OCI-LY3 (cell line): ENCODE measurements around the gene TCERG1L.

Source experiments
- EZH2phosphoT487 ChIP-seq: fragments of 200-600 bp; shearing (Covaris generic); IDR thresholded peaks from 2 replicates; pipeline ENCODE4 v1.6.1; 2018; ENCODE audit warnings: antibody characterized with exemption, mixed run types, low read depth
- TF ChIP-seq, protein P1 (sequence below): fragments of 200-600, 300-600 bp; sonication (generic); IDR thresholded peaks from 2 replicates; pipeline ENCODE4 v1.5.1; 2014; ENCODE audit warnings: antibody characterized with exemption, low read length, low read depth

DNA sequence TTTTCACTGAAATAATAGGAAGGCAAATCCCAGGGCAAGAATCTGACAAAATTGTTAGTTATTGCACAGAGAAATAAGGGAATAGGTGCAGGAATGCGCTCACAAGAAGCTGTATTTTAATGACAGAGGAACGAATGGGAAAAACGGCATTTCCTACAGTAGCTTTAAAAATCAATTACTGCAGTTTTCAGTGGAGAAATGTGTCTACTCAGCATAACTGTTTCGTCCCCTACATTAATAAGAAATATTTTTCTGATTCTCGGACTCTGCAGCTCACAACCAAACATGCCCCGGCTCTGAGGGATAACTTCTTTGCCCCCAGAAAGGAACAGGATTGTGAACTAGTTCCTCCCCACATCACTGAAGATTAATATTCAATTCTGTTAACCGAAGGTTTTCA is 44.9 kb upstream of the TCERG1L start:
- TF ChIP-seq, protein P1, sequence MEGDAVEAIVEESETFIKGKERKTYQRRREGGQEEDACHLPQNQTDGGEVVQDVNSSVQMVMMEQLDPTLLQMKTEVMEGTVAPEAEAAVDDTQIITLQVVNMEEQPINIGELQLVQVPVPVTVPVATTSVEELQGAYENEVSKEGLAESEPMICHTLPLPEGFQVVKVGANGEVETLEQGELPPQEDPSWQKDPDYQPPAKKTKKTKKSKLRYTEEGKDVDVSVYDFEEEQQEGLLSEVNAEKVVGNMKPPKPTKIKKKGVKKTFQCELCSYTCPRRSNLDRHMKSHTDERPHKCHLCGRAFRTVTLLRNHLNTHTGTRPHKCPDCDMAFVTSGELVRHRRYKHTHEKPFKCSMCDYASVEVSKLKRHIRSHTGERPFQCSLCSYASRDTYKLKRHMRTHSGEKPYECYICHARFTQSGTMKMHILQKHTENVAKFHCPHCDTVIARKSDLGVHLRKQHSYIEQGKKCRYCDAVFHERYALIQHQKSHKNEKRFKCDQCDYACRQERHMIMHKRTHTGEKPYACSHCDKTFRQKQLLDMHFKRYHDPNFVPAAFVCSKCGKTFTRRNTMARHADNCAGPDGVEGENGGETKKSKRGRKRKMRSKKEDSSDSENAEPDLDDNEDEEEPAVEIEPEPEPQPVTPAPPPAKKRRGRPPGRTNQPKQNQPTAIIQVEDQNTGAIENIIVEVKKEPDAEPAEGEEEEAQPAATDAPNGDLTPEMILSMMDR: no peak
- no peak for TF ChIP-seq EZH2phosphoT487
